Brain microvascular endothelial cell (primary cell): Measurements from ENCODE around the gene FGF11.

Source experiments
- DNase-seq: peaks from one replicate; pipeline ENCODE4 v3.0.0-alpha.2; 2020
- H3K27ac ChIP-seq: fragments of 250-450 bp; sonication (Bioruptor Pico); 2 replicates; pipeline ENCODE4 v1.5.1; 2020; ENCODE audit warnings: mild to moderate bottlenecking, moderate library complexity
- H3K27me3 ChIP-seq: fragments of 250-450 bp; sonication (Bioruptor Pico); replicated peaks from 2 replicates; pipeline ENCODE4 v1.5.1; 2020; ENCODE audit warnings: mild to moderate bottlenecking
- H3K36me3 ChIP-seq: fragments of 250-450 bp; sonication (Bioruptor Pico); replicated peaks from 2 replicates; pipeline ENCODE4 v1.5.1; 2020; ENCODE audit warnings: mild to moderate bottlenecking
- H3K4me3 ChIP-seq: 2 replicates; pipeline ENCODE4 v1.5.1; 2011; ENCODE audit warnings: low read depth, mild to moderate bottlenecking, control low read depth, low read length, moderate library complexity
- in situ Hi-C: cut with HindIII; loops from 2 replicates; pipeline ENCODE4 v1.10.0; 2017; ENCODE audit warnings: low sequenced_read_pairs, low pct_ligation_motif_present
- TF ChIP-seq, protein P1 (sequence below): IDR thresholded peaks from 2 replicates; pipeline ENCODE4 v1.5.1; 2011; ENCODE audit warnings: low read depth, mild to moderate bottlenecking, moderate library complexity, low read length, control low read depth, inconsistent platforms; ENCODE audit errors: missing control alignments

FGF11 gene

DNA sequence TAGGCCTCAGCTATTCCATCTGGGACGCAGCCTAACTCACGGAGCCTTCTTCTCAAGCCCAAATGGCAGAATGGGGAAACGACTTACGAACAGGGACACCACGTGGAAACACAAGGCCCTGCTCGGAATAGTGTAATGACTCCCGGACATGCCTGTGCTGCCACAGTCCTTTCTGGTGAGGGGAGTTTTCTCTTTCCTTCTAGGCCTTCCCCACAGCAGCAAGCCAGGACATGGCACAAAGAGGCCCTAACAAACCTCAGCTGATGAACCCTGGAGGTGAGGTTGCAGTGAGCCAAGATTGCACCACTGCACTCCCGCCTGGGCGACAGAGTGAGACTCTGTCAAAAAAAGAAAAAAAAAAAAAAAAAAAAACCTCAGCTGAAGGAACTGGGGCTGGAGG lies 24.8 kb downstream of the FGF11 start:
- TF ChIP-seq, protein P1, sequence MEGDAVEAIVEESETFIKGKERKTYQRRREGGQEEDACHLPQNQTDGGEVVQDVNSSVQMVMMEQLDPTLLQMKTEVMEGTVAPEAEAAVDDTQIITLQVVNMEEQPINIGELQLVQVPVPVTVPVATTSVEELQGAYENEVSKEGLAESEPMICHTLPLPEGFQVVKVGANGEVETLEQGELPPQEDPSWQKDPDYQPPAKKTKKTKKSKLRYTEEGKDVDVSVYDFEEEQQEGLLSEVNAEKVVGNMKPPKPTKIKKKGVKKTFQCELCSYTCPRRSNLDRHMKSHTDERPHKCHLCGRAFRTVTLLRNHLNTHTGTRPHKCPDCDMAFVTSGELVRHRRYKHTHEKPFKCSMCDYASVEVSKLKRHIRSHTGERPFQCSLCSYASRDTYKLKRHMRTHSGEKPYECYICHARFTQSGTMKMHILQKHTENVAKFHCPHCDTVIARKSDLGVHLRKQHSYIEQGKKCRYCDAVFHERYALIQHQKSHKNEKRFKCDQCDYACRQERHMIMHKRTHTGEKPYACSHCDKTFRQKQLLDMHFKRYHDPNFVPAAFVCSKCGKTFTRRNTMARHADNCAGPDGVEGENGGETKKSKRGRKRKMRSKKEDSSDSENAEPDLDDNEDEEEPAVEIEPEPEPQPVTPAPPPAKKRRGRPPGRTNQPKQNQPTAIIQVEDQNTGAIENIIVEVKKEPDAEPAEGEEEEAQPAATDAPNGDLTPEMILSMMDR: no peak
- H3K36me3 ChIP-seq: peaks cover 21% of the 10 kb centered on the region
- no peaks in the 10 kb centered on the region for H3K27me3 ChIP-seq
- H3K4me3 ChIP-seq: no peak overlapping the region
- in situ Hi-C loops: no loop called here
- DNase-seq: no peak
- no peak overlapping the region for H3K27ac ChIP-seq

DNA sequence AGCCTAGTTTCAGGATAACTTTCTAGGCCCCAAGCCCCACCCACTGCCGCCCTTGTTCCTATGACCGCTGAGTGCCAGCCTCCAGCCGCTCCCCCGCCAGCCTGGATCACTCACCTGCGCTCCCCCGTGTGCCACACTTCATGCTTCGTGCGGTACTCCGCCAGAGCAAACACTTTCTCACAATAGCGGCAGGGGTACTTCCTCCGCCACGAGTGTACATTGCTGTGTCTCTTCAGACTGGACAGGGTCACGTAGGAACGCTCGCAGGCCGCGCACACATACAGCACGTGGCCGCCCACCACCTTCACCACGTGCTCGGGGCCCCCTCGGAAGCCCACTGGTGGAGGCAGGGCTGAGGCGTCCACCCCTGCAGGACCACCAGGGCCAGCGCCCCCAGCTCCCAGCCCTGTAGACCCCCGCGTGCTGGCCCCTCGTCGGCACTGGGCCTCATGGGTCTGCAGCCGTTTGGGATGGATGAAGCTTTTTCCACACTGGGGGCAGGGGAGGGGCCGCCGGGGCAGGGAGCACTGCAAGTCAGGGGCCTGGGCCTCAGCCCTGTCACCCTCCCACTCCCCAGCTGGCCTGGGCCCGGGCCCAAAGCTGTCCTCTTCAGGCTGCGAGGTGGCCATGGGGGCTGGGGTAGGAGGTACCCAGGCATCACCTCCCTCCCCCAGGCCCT lies 26.4 kb downstream of the FGF11 start:
- in situ Hi-C loops: no loop called here
- TF ChIP-seq, protein P1: no peak
- peaks cover 21% of the 10 kb centered on the region for H3K36me3 ChIP-seq
- no peak for DNase-seq
- no peak overlapping the region for H3K4me3 ChIP-seq
- H3K27ac ChIP-seq: no peak overlapping the region
- H3K27me3 ChIP-seq: no peaks in the 10 kb centered on the region

DNA sequence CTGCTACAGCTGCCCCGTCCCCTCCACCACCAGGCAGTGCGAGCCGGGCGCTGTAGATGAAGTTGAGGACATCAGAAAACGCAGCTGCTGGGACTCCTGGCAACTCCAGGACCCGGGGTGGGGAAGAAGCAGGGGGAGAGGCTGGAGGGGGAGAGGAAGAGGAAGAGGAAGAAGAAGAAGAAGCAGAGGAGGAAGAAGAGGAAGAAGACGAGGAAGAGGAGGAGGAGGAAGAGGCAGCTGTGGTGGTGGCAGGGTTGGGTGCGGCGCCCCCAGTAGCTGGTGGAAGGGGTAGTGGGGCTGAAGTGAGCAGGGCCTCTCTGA lies 27.0 kb downstream of the FGF11 start:
- H3K27me3 ChIP-seq: no peaks in the 10 kb centered on the region
- no peak overlapping the region for H3K27ac ChIP-seq
- H3K4me3 ChIP-seq: no peak overlapping the region
- peaks cover 21% of the 10 kb centered on the region for H3K36me3 ChIP-seq
- in situ Hi-C loops: no loop called here
- no peak for DNase-seq
- TF ChIP-seq, protein P1: no peak

DNA sequence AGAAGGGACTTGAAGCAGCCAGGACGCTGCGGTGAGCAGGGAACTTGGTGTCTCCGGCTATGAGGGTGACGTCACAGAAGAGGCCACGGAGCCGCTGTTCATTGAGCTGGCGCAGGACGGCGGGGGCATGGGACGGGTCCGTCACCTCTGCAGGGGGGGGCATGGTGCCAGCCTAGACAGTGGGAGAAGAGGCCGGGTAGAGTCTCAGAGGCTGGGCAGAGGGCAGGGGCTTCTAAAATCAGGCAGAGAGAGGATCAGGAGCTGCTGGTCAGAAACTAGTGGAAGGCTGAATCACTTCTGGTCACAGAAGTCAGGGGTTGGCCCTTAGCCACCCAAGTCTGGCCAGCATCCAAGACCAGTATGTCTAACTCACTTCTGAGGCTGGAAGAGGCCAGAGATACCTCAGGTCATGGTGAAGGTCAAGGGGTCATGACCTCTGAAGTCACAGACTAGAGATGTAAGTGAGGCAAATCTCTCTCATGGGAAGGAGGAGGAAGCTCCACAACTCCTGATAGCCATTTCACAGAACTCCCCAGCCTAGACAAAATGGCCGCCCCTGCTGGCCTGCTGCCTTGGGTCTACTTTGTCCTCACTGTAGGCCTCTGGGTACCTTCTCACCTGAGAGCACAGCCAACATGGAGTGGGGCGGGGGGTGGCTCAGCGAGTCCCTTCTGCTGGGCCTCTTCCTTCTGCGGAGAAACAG lies 27.5 kb downstream of the FGF11 start:
- TF ChIP-seq, protein P1: no peak
- H3K27me3 ChIP-seq: no peaks in the 10 kb centered on the region
- DNase-seq: no peak
- no peak overlapping the region for H3K4me3 ChIP-seq
- in situ Hi-C loops: no loop called here
- H3K36me3 ChIP-seq: peaks cover 21% of the 10 kb centered on the region
- H3K27ac ChIP-seq: no peak overlapping the region

DNA sequence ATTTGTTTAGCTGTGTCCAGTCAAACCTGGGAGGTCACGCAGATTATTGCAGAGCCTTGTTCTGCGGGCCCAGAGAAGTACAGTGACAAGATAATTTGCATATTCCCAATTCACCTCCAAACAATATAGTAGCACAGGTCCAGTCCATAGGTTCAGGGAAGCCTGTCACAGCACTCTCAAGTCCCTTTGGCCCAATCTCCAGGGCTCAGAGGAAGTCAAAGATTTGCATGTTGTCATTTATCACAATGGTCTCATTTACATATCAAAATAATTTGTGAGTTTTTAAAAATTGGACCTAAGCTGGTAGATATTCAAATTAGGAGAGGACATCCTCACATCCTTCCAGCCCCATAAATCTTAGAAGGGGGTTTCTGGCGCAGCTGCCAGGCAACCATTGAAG lies 28.2 kb downstream of the FGF11 start:
- no peak for DNase-seq
- Histone ChIP-seq H3K27me3 (no peaks in the 10 kb centered on the region), H3K36me3 (peaks cover 19% of the 10 kb centered on the region), H3K27ac (no peak overlapping the region), H3K4me3 (no peak overlapping the region)
- TF ChIP-seq, protein P1: no peak
- in situ Hi-C loops: no loop called here
